ENCODE measurements around the gene TRAK1.

The TRAK1 gene

GRCh38 chr3:42198709-42199108 lies 107.6 kb downstream of the TRAK1 start:
- no peak for DNase-seq
- Histone ChIP-seq H3K36me3 (peaks cover 89% of the 10 kb centered on the region), H3K27ac (no peak overlapping the region), H3K9me3 (ENCODE audit: severe bottlenecking) (no peaks in the 10 kb centered on the region), H3K27me3 (ENCODE audit: insufficient read depth, low read depth, severe bottlenecking) (no peaks in the 10 kb centered on the region), H3K4me3 (ENCODE audit: low read depth, low read length) (no peak overlapping the region)
- TF ChIP-seq, protein P1, sequence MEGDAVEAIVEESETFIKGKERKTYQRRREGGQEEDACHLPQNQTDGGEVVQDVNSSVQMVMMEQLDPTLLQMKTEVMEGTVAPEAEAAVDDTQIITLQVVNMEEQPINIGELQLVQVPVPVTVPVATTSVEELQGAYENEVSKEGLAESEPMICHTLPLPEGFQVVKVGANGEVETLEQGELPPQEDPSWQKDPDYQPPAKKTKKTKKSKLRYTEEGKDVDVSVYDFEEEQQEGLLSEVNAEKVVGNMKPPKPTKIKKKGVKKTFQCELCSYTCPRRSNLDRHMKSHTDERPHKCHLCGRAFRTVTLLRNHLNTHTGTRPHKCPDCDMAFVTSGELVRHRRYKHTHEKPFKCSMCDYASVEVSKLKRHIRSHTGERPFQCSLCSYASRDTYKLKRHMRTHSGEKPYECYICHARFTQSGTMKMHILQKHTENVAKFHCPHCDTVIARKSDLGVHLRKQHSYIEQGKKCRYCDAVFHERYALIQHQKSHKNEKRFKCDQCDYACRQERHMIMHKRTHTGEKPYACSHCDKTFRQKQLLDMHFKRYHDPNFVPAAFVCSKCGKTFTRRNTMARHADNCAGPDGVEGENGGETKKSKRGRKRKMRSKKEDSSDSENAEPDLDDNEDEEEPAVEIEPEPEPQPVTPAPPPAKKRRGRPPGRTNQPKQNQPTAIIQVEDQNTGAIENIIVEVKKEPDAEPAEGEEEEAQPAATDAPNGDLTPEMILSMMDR (IDR thresholded peaks at IDR 0.05; ENCODE audit: low read depth, low read length), result no peak

GRCh38 chr3:42202217-42202865 lies 111.2 kb downstream of the TRAK1 start:
- Histone ChIP-seq H3K9me3 (ENCODE audit: severe bottlenecking) (no peaks in the 10 kb centered on the region), H3K27ac (no peak overlapping the region), H3K4me3 (ENCODE audit: low read depth, low read length) (no peak overlapping the region), H3K36me3 (peaks cover 84% of the 10 kb centered on the region), H3K27me3 (ENCODE audit: insufficient read depth, low read depth, severe bottlenecking) (no peaks in the 10 kb centered on the region)
- TF ChIP-seq, protein P1 (IDR thresholded peaks at IDR 0.05; ENCODE audit: low read depth, low read length), result no peak
- DNase-seq, result no peak

- no peaks in the 10 kb centered on the region for H3K27me3 ChIP-seq (ENCODE audit: insufficient read depth, low read depth, severe bottlenecking)
- no peaks in the 10 kb centered on the region for H3K9me3 ChIP-seq (ENCODE audit: severe bottlenecking)
- no peak for DNase-seq
- TF ChIP-seq, protein P1 (IDR thresholded peaks at IDR 0.05; ENCODE audit: low read depth, low read length), result no peak
- no peak overlapping the region for H3K4me3 ChIP-seq (ENCODE audit: low read depth, low read length)
- no peak overlapping the region for H3K27ac ChIP-seq
- peaks cover 70% of the 10 kb centered on the region for H3K36me3 ChIP-seq
Measured at GRCh38 chr3:42204867-42205599, 113.9 kb downstream of the TRAK1 start.

GRCh38 chr3:42205800-42206514 lies 114.8 kb downstream of the TRAK1 start:
- H3K27me3 ChIP-seq (ENCODE audit: insufficient read depth, low read depth, severe bottlenecking), result no peaks in the 10 kb centered on the region
- H3K9me3 ChIP-seq (ENCODE audit: severe bottlenecking), result no peaks in the 10 kb centered on the region
- TF ChIP-seq, protein P1 (IDR thresholded peaks at IDR 0.05; ENCODE audit: low read depth, low read length), result no peak
- H3K27ac ChIP-seq, result no peak overlapping the region
- no peak overlapping the region for H3K4me3 ChIP-seq (ENCODE audit: low read depth, low read length)
- peaks cover 70% of the 10 kb centered on the region for H3K36me3 ChIP-seq
- no peak for DNase-seq

DNA sequence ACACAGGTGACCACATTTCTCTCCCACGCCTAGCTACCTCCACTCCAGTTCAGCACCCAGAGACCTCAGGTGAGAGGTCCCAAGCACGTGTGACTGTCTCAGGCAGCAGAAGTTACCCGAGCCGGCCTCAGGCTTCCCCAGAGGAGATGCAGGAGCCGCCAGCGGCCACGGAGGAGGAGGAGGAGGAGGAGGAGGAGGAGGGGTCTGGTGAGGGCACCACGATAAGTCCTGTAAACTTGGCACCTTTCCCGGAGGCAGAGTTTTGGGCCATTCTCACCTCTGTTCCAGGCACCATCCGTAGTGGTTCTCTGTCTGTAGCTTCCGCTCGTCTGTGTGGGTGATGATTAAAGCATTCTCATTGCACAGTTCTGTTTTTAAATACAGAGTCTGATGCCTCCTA lies 118.8 kb downstream of the TRAK1 start:
- Histone ChIP-seq H3K4me3 (ENCODE audit: low read depth, low read length) (no peak overlapping the region), H3K9me3 (ENCODE audit: severe bottlenecking) (no peaks in the 10 kb centered on the region), H3K27ac (no peak overlapping the region), H3K27me3 (ENCODE audit: insufficient read depth, low read depth, severe bottlenecking) (no peaks in the 10 kb centered on the region), H3K36me3 (peaks cover 60% of the 10 kb centered on the region)
- TF ChIP-seq, protein P1 (IDR thresholded peaks at IDR 0.05; ENCODE audit: low read depth, low read length), result no peak
- no peak for DNase-seq
